GM12878 (cell line): Measurements from ENCODE around the gene WBP11. TPM values are rescaled to one million over a fixed set of nuclear protein-coding genes. Genes with fewer than 3 reads are reported as not detected.

Experiments used
- ATAC-seq: fragments of 200-7000 bp; cut with Tn5 transposase; 3 replicates; pipeline ENCODE4 v1.9.1; 2020; ENCODE audit warnings: mild to moderate bottlenecking, moderate library complexity
- BruUV-seq: library from RNA; stranded (reverse); fragments of 400-500 nt; replicated peaks from 2 replicates; lab custom pipeline; 2021; lab: Mats Ljungman, UMichigan
- CTCF ChIA-PET: fragments of 300-600 bp; sonication (Branson Sonifier 250); formaldehyde crosslinking; extraction: SDS; loops from one replicate; lab custom pipeline; 2021; ENCODE audit warnings: inconsistent platforms; lab: Yijun Ruan, JAX
- POLR2A ChIA-PET: fragments of 350-600 bp; formaldehyde crosslinking; extraction: SDS; loops from one replicate; lab custom pipeline; 2021; ENCODE audit warnings: inconsistent platforms; lab: Charles Lee
- RAD21 ChIA-PET: fragments of 300-600 bp; sonication (Branson Sonifier 250); formaldehyde crosslinking; loops from one replicate; lab custom pipeline; 2023; ENCODE audit warnings: antibody characterized with exemption; ENCODE audit not compliant: unreplicated experiment; lab: Charles Lee
- SMC1A ChIA-PET: fragments of 300-600 bp; sonication (Branson Sonifier 250); formaldehyde crosslinking; loops from one replicate; lab custom pipeline; 2023; ENCODE audit not compliant: unreplicated experiment, uncharacterized antibody; lab: Charles Lee
- DNase-seq: peaks from one replicate; pipeline ENCODE4 v3.0.0-alpha.2; 2011; ENCODE audit warnings: low read depth, low spot score
- FAIRE-seq: peaks from 3 replicates; lab custom pipeline; 2011; peaks lifted over from hg19 to GRCh38; lab: Jason Lieb, UNC
- H2AFZ ChIP-seq: 2 replicates; pipeline ENCODE4 v1.6.0; 2011; ENCODE audit warnings: low read depth, low read length, control low read depth; ENCODE audit not compliant: control insufficient read depth
- H3K27ac ChIP-seq: 2 replicates; pipeline ENCODE4 v1.5.1; 2011; ENCODE audit warnings: control low read depth; ENCODE audit not compliant: control insufficient read depth, insufficient read depth
- H3K27me3 ChIP-seq, 2 experiments: replicated peaks in 1 of 2; 2 replicates each; pipeline versions ENCODE4 v1.6.0 to v1.6.1; 2011; ENCODE audit warnings: low read length in 1 of 2; ENCODE audit not compliant: control insufficient read depth in 2 of 2, insufficient read depth in 2 of 2
- H3K36me3 ChIP-seq, 2 experiments: 2 replicates each; pipeline ENCODE4 v1.5.1; 2011; ENCODE audit warnings: low read length in 1 of 2; ENCODE audit not compliant: control insufficient read depth in 2 of 2, insufficient read depth in 2 of 2
- H3K4me1 ChIP-seq: 2 replicates; pipeline ENCODE4 v1.6.1; 2011; ENCODE audit warnings: mild to moderate bottlenecking, low read length, moderate library complexity, mixed read lengths; ENCODE audit not compliant: control insufficient read depth, insufficient read depth
- H3K4me2 ChIP-seq: 2 replicates; pipeline ENCODE4 v1.6.0; 2011; ENCODE audit warnings: control low read depth; ENCODE audit not compliant: control insufficient read depth, insufficient read depth
- H3K4me3 ChIP-seq: fragments of 200-600 bp; sonication (generic); 2 replicates; pipeline ENCODE4 v1.5.1; 2016
- H3K79me2 ChIP-seq: 2 replicates; pipeline ENCODE4 v1.6.0; 2011; ENCODE audit warnings: low read length; ENCODE audit not compliant: control insufficient read depth, insufficient read depth
- H3K9ac ChIP-seq: 2 replicates; pipeline ENCODE4 v1.8.0; 2011; ENCODE audit warnings: low read length, control low read depth, mixed read lengths; ENCODE audit not compliant: control insufficient read depth, insufficient read depth
- H3K9me3 ChIP-seq: replicated peaks from 3 replicates; pipeline ENCODE4 v1.5.1; 2011; ENCODE audit warnings: mild to moderate bottlenecking, low read length; ENCODE audit not compliant: control insufficient read depth, insufficient read depth
- H4K20me1 ChIP-seq: 2 replicates; pipeline ENCODE4 v1.6.0; 2011; ENCODE audit not compliant: control insufficient read depth, insufficient read depth
- ESRRA ChIP-seq: IDR thresholded peaks from 2 replicates; pipeline ENCODE4 v1.6.1; 2012; ENCODE audit warnings: mild to moderate bottlenecking, low read length, improper control_type of control experiment
- KAT2A ChIP-seq: conservative IDR thresholded peaks from 2 replicates; pipeline ENCODE4 v1.6.1; 2011; ENCODE audit warnings: low read depth, low read length; ENCODE audit not compliant: control insufficient read depth
- PAX5 ChIP-seq: IDR thresholded peaks from 2 replicates; pipeline ENCODE4 v1.6.1; 2011; ENCODE audit warnings: low read depth, low read length, borderline replicate concordance
- PAX8 ChIP-seq: fragments of 450-650 bp; IDR thresholded peaks from 2 replicates; pipeline ENCODE4 v1.6.1; 2017; ENCODE audit warnings: mild to moderate bottlenecking, moderate library complexity
- RB1 ChIP-seq: fragments of 450-650 bp; formaldehyde crosslinking; IDR thresholded peaks from 2 replicates; pipeline ENCODE4 v1.6.1; 2017; ENCODE audit warnings: mild to moderate bottlenecking, borderline replicate concordance
- RCOR1 ChIP-seq: conservative IDR thresholded peaks from 2 replicates; pipeline ENCODE4 v1.6.1; 2012; ENCODE audit warnings: low read depth, low read length, improper control_type of control experiment
- SRF ChIP-seq, 2 experiments: IDR thresholded peaks; 2 replicates each; pipeline ENCODE4 v1.6.1; 2011; ENCODE audit warnings: low read depth in 2 of 2, low read length in 2 of 2, mild to moderate bottlenecking in 1 of 2, moderate library complexity in 1 of 2
- TAF1 ChIP-seq: IDR thresholded peaks from 2 replicates; pipeline ENCODE4 v1.6.1; 2011; ENCODE audit warnings: mild to moderate bottlenecking, low read depth, low read length, borderline replicate concordance
- ZNF24 ChIP-seq: fragments of 450-650 bp; IDR thresholded peaks from 2 replicates; pipeline ENCODE4 v1.6.1; 2017; ENCODE audit warnings: antibody characterized with exemption, mild to moderate bottlenecking
- WGBS: methylation state at CpG from one replicate; pipeline ENCODE4 v1.1.6; 2016; ENCODE audit warnings: low lambda C conversion rate; ENCODE audit not compliant: insufficient replicate concordance, insufficient coverage; ENCODE audit errors: missing lambda C conversion rate; 5-methylcytosine and 5-hydroxymethylcytosine counted together
- in situ Hi-C: fragments of 300-500 bp; cut with MboI; formaldehyde crosslinking; loops from 9 replicates; pipeline ENCODE4 v1.14.3; 2018; ENCODE audit warnings: mixed read lengths
- intact Hi-C: fragments of 100-400 bp; cut with micrococcal nuclease; formaldehyde crosslinking; loops from one replicate; pipeline ENCODE4 v1.14.2; 2022; ENCODE audit not compliant: unreplicated experiment
- polyA plus RNA-seq, 11 experiments: library from polyadenylated mRNA; depleted of rRNA in 4 of 11; unstranded in 6 of 11; stranded (reverse) in 5 of 11; fragments of >200 nt; fragmentation: Nextera tagmentation in 4 of 11; fragmentation: Illumina TruSeq in 1 of 11; extraction: Ambion mirVana in 4 of 11; extraction: Trizol in 1 of 11; gene quantifications; 1 replicate in 1 of 11; 2 replicates in 10 of 11; pipeline versions ENCODE4 v1.2.1 to v1.2.3, GENCODE V29; 2011 to 2016; ENCODE audit warnings: inconsistent platforms in 2 of 11, missing spikeins in 2 of 11, low read depth in 1 of 11
- total RNA-seq, 4 experiments: library from RNA; depleted of rRNA in 3 of 4; stranded (reverse); fragments of >200 nt in 3 of 4; fragmentation: Illumina TruSeq in 1 of 4; extraction: Trizol in 1 of 4; gene quantifications; 2 replicates each; pipeline versions ENCODE4 v1.2.1 to v1.2.3, GENCODE V29; 2013 to 2021
- TF ChIP-seq, protein P1 (sequence below): fragments of 450-650 bp; IDR thresholded peaks from 2 replicates; pipeline ENCODE4 v1.6.1; 2017; ENCODE audit warnings: borderline replicate concordance
- TF ChIP-seq, protein P2 (sequence below): fragments of 450-650 bp; IDR thresholded peaks from 2 replicates; pipeline ENCODE4 v1.6.1; 2017; ENCODE audit warnings: mild to moderate bottlenecking, moderate library complexity
- TF ChIP-seq, protein P3 (sequence below): IDR thresholded peaks from 2 replicates; pipeline ENCODE4 v1.6.1; 2012; ENCODE audit warnings: low read length, inconsistent platforms
- TF ChIP-seq, protein P4 (sequence below): fragments of 450-650 bp; IDR thresholded peaks from 2 replicates; pipeline ENCODE4 v1.6.1; 2017; ENCODE audit warnings: mild to moderate bottlenecking
- TF ChIP-seq, protein P5 (sequence below): IDR thresholded peaks from 2 replicates; pipeline ENCODE4 v1.6.1; 2011; ENCODE audit warnings: mild to moderate bottlenecking, low read depth, low read length, moderate library complexity; ENCODE audit not compliant: insufficient replicate concordance

Gene WBP11
- total and polyA plus RNA-seq, 10 of the 15 experiments (the other 5 are each of a cell fraction or from before 2014, with no cell fraction given) = 11.5 to 107 (median 29.1) TPM

DNA sequence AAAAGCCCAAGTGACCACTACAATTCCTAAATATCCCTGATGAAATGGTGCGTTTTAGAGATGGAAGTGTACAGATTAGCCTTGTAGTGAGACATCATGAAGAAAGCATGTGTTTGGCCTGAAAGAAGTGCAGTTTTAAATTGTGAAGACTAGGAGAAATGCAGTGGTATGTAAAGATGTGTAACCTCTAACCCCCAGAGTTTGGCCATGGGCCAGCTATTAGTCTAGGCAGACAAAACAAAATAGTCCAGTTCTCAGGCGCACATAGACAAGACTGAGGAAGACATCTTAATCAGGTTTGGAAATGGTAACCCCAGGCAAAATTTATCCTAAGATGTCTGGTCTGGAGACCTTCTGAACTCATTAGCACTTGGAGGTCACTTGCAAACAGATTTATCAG lies 23.4 kb downstream of the WBP11 start:
- ChIA-PET CTCF (interaction anchor here (1.7 kb wide), 1 partner anchor 8 kb away, joined by 6 read pairs; no protein-coding TSS in a partner anchor), POLR2A (no interaction called here), RAD21 (interaction anchor here (1.1 to 1.3 kb wide), 2 partner anchors 11 to 215 kb away, joined by 3 read pairs; no protein-coding TSS in a partner anchor), SMC1A (interaction anchor here (2.6 to 3.0 kb wide), 2 partner anchors 13 to 23 kb away, joined by 7 to 17 read pairs; partner anchors contain the start of genes C12orf60 and WBP11)
- peaks cover 9% of the 10 kb centered on the region for H3K79me2 ChIP-seq
- 98% methylated on average over 2 of the region's 2 CpGs for WGBS
- no peak overlapping the region for H3K4me3 ChIP-seq
- no peak overlapping the region for H3K9ac ChIP-seq
- H3K4me1 ChIP-seq = peaks cover 5% of the 10 kb centered on the region
- no peaks in the 10 kb centered on the region for H3K27me3 ChIP-seq
- ATAC-seq = no peak
- FAIRE-seq = no peak
- H3K9me3 ChIP-seq = no peaks in the 10 kb centered on the region
- intact Hi-C loops (no loop called here), in situ Hi-C loops (loop anchor here (10.0 to 25.0 kb wide), 3 partner anchors 175 to 1968 kb away; partner anchors contain the start of genes DDX47 and STRAP)
- no peak overlapping the region for H3K27ac ChIP-seq
- no peak for DNase-seq
- H4K20me1 ChIP-seq = no peaks in the 10 kb centered on the region
- BruUV-seq = no TSS peak
- no peak overlapping the region for H3K4me2 ChIP-seq
- H2AFZ ChIP-seq = no peak overlapping the region
- no peaks in the 10 kb centered on the region for H3K36me3 ChIP-seq
- TF ChIP-seq SRF (IDR thresholded peaks at IDR 0.05; ENCODE audit: low read depth in 2 of 2, low read length in 2 of 2) = no peak
- no peak for TF ChIP-seq TAF1
- TF ChIP-seq, protein P1, sequence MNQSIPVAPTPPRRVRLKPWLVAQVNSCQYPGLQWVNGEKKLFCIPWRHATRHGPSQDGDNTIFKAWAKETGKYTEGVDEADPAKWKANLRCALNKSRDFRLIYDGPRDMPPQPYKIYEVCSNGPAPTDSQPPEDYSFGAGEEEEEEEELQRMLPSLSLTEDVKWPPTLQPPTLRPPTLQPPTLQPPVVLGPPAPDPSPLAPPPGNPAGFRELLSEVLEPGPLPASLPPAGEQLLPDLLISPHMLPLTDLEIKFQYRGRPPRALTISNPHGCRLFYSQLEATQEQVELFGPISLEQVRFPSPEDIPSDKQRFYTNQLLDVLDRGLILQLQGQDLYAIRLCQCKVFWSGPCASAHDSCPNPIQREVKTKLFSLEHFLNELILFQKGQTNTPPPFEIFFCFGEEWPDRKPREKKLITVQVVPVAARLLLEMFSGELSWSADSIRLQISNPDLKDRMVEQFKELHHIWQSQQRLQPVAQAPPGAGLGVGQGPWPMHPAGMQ = no peak
- TF ChIP-seq, protein P2, sequence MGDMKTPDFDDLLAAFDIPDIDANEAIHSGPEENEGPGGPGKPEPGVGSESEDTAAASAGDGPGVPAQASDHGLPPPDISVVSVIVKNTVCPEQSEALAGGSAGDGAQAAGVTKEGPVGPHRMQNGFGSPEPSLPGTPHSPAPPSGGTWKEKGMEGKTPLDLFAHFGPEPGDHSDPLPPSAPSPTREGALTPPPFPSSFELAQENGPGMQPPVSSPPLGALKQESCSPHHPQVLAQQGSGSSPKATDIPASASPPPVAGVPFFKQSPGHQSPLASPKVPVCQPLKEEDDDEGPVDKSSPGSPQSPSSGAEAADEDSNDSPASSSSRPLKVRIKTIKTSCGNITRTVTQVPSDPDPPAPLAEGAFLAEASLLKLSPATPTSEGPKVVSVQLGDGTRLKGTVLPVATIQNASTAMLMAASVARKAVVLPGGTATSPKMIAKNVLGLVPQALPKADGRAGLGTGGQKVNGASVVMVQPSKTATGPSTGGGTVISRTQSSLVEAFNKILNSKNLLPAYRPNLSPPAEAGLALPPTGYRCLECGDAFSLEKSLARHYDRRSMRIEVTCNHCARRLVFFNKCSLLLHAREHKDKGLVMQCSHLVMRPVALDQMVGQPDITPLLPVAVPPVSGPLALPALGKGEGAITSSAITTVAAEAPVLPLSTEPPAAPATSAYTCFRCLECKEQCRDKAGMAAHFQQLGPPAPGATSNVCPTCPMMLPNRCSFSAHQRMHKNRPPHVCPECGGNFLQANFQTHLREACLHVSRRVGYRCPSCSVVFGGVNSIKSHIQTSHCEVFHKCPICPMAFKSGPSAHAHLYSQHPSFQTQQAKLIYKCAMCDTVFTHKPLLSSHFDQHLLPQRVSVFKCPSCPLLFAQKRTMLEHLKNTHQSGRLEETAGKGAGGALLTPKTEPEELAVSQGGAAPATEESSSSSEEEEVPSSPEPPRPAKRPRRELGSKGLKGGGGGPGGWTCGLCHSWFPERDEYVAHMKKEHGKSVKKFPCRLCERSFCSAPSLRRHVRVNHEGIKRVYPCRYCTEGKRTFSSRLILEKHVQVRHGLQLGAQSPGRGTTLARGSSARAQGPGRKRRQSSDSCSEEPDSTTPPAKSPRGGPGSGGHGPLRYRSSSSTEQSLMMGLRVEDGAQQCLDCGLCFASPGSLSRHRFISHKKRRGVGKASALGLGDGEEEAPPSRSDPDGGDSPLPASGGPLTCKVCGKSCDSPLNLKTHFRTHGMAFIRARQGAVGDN = no peak
- no peak for TF ChIP-seq KAT2A
- TF ChIP-seq, protein P3, sequence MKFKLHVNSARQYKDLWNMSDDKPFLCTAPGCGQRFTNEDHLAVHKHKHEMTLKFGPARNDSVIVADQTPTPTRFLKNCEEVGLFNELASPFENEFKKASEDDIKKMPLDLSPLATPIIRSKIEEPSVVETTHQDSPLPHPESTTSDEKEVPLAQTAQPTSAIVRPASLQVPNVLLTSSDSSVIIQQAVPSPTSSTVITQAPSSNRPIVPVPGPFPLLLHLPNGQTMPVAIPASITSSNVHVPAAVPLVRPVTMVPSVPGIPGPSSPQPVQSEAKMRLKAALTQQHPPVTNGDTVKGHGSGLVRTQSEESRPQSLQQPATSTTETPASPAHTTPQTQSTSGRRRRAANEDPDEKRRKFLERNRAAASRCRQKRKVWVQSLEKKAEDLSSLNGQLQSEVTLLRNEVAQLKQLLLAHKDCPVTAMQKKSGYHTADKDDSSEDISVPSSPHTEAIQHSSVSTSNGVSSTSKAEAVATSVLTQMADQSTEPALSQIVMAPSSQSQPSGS = no peak
- TF ChIP-seq ZNF24 = no peak
- TF ChIP-seq PAX8 = no peak
- TF ChIP-seq, protein P4, sequence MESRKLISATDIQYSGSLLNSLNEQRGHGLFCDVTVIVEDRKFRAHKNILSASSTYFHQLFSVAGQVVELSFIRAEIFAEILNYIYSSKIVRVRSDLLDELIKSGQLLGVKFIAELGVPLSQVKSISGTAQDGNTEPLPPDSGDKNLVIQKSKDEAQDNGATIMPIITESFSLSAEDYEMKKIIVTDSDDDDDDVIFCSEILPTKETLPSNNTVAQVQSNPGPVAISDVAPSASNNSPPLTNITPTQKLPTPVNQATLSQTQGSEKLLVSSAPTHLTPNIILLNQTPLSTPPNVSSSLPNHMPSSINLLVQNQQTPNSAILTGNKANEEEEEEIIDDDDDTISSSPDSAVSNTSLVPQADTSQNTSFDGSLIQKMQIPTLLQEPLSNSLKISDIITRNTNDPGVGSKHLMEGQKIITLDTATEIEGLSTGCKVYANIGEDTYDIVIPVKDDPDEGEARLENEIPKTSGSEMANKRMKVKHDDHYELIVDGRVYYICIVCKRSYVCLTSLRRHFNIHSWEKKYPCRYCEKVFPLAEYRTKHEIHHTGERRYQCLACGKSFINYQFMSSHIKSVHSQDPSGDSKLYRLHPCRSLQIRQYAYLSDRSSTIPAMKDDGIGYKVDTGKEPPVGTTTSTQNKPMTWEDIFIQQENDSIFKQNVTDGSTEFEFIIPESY = no peak
- no peak for TF ChIP-seq PAX5
- TF ChIP-seq RB1 = no peak
- TF ChIP-seq, protein P5, sequence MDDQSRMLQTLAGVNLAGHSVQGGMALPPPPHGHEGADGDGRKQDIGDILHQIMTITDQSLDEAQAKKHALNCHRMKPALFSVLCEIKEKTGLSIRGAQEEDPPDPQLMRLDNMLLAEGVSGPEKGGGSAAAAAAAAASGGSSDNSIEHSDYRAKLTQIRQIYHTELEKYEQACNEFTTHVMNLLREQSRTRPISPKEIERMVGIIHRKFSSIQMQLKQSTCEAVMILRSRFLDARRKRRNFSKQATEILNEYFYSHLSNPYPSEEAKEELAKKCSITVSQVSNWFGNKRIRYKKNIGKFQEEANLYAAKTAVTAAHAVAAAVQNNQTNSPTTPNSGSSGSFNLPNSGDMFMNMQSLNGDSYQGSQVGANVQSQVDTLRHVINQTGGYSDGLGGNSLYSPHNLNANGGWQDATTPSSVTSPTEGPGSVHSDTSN = no peak
- TF ChIP-seq RCOR1 = no peak
- TF ChIP-seq ESRRA = no peak
